AG04450 (cell line): ENCODE results near the gene DSP. TPM values are rescaled to one million over a fixed set of nuclear protein-coding genes. Genes with fewer than 3 reads are reported as not detected.

Source experiments
- CTCF ChIA-PET: fragments of 300-600, 350-600 bp; formaldehyde crosslinking; extraction: SDS; loops from one replicate; lab custom pipeline; 2022; ENCODE audit warnings: antibody characterized with exemption, inconsistent platforms; lab: Charles Lee
- POLR2A ChIA-PET: fragments of 350-600 bp; formaldehyde crosslinking; extraction: SDS; loops from one replicate; lab custom pipeline; 2021; ENCODE audit warnings: antibody characterized with exemption, inconsistent platforms; lab: Yijun Ruan, JAX
- DNase-seq: peaks from one replicate; pipeline ENCODE4 v3.0.0-alpha.2; 2011; ENCODE audit warnings: low read depth, low spot score
- H3K27ac ChIP-seq: one replicate; pipeline ENCODE4 v1.5.1; 2012; ENCODE audit warnings: low read depth, low read length, control low read depth
- H3K27me3 ChIP-seq: one replicate; pipeline ENCODE4 v1.6.0; 2012; ENCODE audit warnings: low read length; ENCODE audit not compliant: control insufficient read depth, insufficient read depth
- H3K4me3 ChIP-seq: 2 replicates; pipeline ENCODE4 v1.5.1; 2011; ENCODE audit warnings: mild to moderate bottlenecking, low read depth, low read length, control low read depth
- H3K9me3 ChIP-seq: 2 replicates; pipeline ENCODE4 v1.5.1; 2012; ENCODE audit warnings: low read length; ENCODE audit not compliant: control insufficient read depth, insufficient read depth
- polyA plus RNA-seq: library from polyadenylated mRNA; depleted of rRNA; stranded (reverse); fragments of >200 nt; gene quantifications from 2 replicates; pipeline ENCODE4 v1.2.3, GENCODE V29; 2011
- TF ChIP-seq, protein P1 (sequence below): IDR thresholded peaks from 2 replicates; pipeline ENCODE4 v1.5.1; 2011; ENCODE audit warnings: low read depth, low read length, control low read depth, inconsistent platforms

Gene DSP
- polyA plus RNA-seq, 1 experiment: 3.6 TPM

- TF ChIP-seq, protein P1, sequence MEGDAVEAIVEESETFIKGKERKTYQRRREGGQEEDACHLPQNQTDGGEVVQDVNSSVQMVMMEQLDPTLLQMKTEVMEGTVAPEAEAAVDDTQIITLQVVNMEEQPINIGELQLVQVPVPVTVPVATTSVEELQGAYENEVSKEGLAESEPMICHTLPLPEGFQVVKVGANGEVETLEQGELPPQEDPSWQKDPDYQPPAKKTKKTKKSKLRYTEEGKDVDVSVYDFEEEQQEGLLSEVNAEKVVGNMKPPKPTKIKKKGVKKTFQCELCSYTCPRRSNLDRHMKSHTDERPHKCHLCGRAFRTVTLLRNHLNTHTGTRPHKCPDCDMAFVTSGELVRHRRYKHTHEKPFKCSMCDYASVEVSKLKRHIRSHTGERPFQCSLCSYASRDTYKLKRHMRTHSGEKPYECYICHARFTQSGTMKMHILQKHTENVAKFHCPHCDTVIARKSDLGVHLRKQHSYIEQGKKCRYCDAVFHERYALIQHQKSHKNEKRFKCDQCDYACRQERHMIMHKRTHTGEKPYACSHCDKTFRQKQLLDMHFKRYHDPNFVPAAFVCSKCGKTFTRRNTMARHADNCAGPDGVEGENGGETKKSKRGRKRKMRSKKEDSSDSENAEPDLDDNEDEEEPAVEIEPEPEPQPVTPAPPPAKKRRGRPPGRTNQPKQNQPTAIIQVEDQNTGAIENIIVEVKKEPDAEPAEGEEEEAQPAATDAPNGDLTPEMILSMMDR: no peak
- 0 out of 2 replicates have a peak, but pooled peaks cover 2% of the 10 kb centered on the region for H3K9me3 ChIP-seq
- no peak for DNase-seq
- H3K4me3 ChIP-seq: no peak overlapping the region
- ChIA-PET CTCF (no interaction called here), POLR2A (no interaction called here)
- H3K27me3 ChIP-seq: no peaks in the 10 kb centered on the region
- no peak overlapping the region for H3K27ac ChIP-seq
Observed at GRCh38 chr6:7580537-7580926, 39.1 kb downstream of the DSP start.

GRCh38 chr6:7580927-7581618, 39.6 kb downstream of the DSP start:
- Histone ChIP-seq H3K9me3 (0 out of 2 replicates have a peak, but pooled peaks cover 3% of the 10 kb centered on the region), H3K27me3 (no peaks in the 10 kb centered on the region), H3K4me3 (no peak overlapping the region), H3K27ac (no peak overlapping the region)
- CTCF ChIA-PET: interaction anchor here (1.0 kb wide), 1 partner anchor 822 kb away, joined by 3 read pairs; no protein-coding TSS in a partner anchor
- POLR2A ChIA-PET: no interaction called here
- DNase-seq: no peak
- TF ChIP-seq, protein P1: no peak

GRCh38 chr6:7585287-7585930, 43.9 kb downstream of the DSP start:
- H3K27me3 ChIP-seq: no peaks in the 10 kb centered on the region
- no peak overlapping the region for H3K4me3 ChIP-seq
- TF ChIP-seq, protein P1: no peak
- no peak for DNase-seq
- H3K27ac ChIP-seq: no peak overlapping the region
- ChIA-PET CTCF (no interaction called here), POLR2A (no interaction called here)
- H3K9me3 ChIP-seq: 0 out of 2 replicates have a peak, but pooled peaks cover 3% of the 10 kb centered on the region

- Histone ChIP-seq H3K4me3 (no peak overlapping the region), H3K27me3 (no peaks in the 10 kb centered on the region), H3K27ac (no peak overlapping the region), H3K9me3 (0 out of 2 replicates have a peak, but pooled peaks cover 3% of the 10 kb centered on the region)
- ChIA-PET CTCF (no interaction called here), POLR2A (interaction anchor here (0.6 kb wide), 1 partner anchor 128 kb away, joined by 3 read pairs; no protein-coding TSS in a partner anchor)
- TF ChIP-seq, protein P1: no peak
- no peak for DNase-seq
Observed at GRCh38 chr6:7587631-7588100, 46.2 kb downstream of the DSP start.

DNA sequence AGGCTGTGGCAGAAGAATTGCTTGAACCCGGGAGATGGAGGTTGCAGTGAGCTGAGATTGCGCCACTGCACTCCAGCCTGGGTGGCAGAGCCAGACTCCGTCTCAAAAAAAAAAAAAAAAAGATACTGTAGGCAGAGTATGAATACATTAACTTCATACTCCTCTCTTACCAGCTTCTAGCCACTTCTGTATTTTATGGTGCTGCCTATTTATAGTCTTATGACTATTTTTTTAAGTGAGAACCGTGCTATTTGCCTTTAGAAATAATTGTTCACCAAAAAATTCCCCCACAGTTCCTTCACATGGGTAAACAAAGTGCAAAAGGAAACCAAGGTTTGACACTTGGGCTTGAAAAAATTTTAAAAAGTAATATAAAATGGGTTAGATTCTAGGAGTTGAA, 47.0 kb downstream of the DSP start:
- no peak overlapping the region for H3K27ac ChIP-seq
- POLR2A ChIA-PET: no interaction called here

More for the DNA sequence above, 47.0 kb downstream of the DSP start:
- H3K9me3 ChIP-seq: 0 out of 2 replicates have a peak, but pooled peaks cover 3% of the 10 kb centered on the region
- CTCF ChIA-PET: interaction anchor here (1.7 kb wide), 1 partner anchor 164 kb away, joined by 4 read pairs; no protein-coding TSS in a partner anchor
- no peaks in the 10 kb centered on the region for H3K27me3 ChIP-seq
- no peak for DNase-seq
- TF ChIP-seq, protein P1: no peak
- no peak overlapping the region for H3K4me3 ChIP-seq
